ENCODE measurements around the gene SRSF8. TPM values are rescaled to one million over a fixed set of nuclear protein-coding genes. Genes with fewer than 3 reads are reported as not detected.

The SRSF8 gene
- total and polyA plus RNA-seq, 9 of the 15 experiments (the other 6 are each of a cell fraction or from before 2014, with no cell fraction given): 18.0 to 53.4 (median 27.9) TPM

DNA sequence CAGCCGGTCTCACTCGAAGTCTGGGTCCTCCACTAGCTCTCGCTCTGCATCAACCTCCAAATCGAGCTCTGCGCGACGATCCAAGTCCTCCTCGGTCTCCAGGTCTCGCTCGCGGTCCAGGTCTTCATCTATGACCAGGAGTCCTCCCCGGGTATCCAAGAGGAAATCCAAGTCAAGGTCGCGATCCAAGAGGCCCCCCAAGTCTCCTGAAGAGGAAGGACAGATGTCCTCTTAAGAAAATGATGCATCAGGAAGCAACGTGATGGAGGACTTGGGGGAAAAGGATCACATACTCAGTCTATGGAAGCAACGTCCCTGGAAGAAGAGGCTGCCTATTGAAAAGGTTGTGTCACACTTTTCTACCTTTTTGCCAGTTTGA lies 1.1 kb downstream of the SRSF8 start:
- Histone ChIP-seq H3K9ac (ENCODE audit: insufficient read depth in 1 of 2, low read depth in 2 of 2, low read length in 2 of 2) (peak overlapping the region; percentile 96 to 100), H2AFZ (ENCODE audit: low read depth, low read length) (peak overlapping the region; percentile 95), H3K9me1 (ENCODE audit: control insufficient read depth, insufficient read depth, low read length) (no peaks in the 10 kb centered on the region), H3K27me3 (ENCODE audit: control insufficient read depth in 2 of 2, insufficient read depth in 2 of 2, low read length in 2 of 2) (no peaks in the 10 kb centered on the region), H3K4me3 (peak overlapping the region; percentile 86), H3K36me3 (ENCODE audit: control insufficient read depth, insufficient read depth, low read length) (peaks cover 9% of the 10 kb centered on the region; the same call in 2 of the 3 replicates), H3K27ac (ENCODE audit: extremely low read depth, low read depth, low read length) (peak overlapping the region; percentile 94), H3K4me1 (replicated peaks in 1 of 2; ENCODE audit: control insufficient read depth in 2 of 2, insufficient read depth in 2 of 2, low read length in 2 of 2) (peaks cover 0 to 5% of the 10 kb centered on the region in 2 experiments; a peak in 3 of 5 replicates), H3K79me2 (ENCODE audit: control insufficient read depth, insufficient read depth, low read length) (peaks cover 38% of the 10 kb centered on the region), H3K9me3 (replicated peaks; ENCODE audit: control insufficient read depth, insufficient read depth, low read depth, low read length) (no peaks in the 10 kb centered on the region), H4K20me1 (replicated peaks; ENCODE audit: control insufficient read depth, insufficient read depth, low read length) (no peaks in the 10 kb centered on the region), H3K4me2 (ENCODE audit: insufficient read depth, low read length) (peak overlapping the region; percentile 97)
- TF ChIP-seq, protein P1, sequence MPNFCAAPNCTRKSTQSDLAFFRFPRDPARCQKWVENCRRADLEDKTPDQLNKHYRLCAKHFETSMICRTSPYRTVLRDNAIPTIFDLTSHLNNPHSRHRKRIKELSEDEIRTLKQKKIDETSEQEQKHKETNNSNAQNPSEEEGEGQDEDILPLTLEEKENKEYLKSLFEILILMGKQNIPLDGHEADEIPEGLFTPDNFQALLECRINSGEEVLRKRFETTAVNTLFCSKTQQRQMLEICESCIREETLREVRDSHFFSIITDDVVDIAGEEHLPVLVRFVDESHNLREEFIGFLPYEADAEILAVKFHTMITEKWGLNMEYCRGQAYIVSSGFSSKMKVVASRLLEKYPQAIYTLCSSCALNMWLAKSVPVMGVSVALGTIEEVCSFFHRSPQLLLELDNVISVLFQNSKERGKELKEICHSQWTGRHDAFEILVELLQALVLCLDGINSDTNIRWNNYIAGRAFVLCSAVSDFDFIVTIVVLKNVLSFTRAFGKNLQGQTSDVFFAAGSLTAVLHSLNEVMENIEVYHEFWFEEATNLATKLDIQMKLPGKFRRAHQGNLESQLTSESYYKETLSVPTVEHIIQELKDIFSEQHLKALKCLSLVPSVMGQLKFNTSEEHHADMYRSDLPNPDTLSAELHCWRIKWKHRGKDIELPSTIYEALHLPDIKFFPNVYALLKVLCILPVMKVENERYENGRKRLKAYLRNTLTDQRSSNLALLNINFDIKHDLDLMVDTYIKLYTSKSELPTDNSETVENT (CRISPR knock-in tag; IDR thresholded peaks at IDR 0.05): no peak
- TF ChIP-seq TAL1 (IDR thresholded peaks at IDR 0.05) (peak; percentile 8; the same call in 1 of the 2 replicates), ARHGAP35 (IDR thresholded peaks at IDR 0.05; ENCODE audit: partially characterized antibody) (no peak), NFRKB (IDR thresholded peaks at IDR 0.05; ENCODE audit: low read depth) (peak; percentile 0; the same call in 1 of the 2 replicates), CCAR2 (IDR thresholded peaks at IDR 0.05; ENCODE audit: low read depth, low read length) (no peak), PYGO2 (tag; IDR thresholded peaks at IDR 0.05) (0 out of 2 replicates have a peak, but pooled peaks have one; percentile 37), CCNT2 (IDR thresholded peaks at IDR 0.05; ENCODE audit: borderline replicate concordance, extremely low read depth, insufficient read length, low read depth, low read length) (no peak), TBP (optimal IDR thresholded peaks at IDR 0.05; ENCODE audit: low read depth, low read length) (peak; percentile 8), PML (IDR thresholded peaks at IDR 0.05; ENCODE audit: low read length) (peak; percentile 16; the same call in 1 of the 2 replicates), TAF7 (tag; IDR thresholded peaks at IDR 0.05) (peak; percentile 40; the same call in 1 of the 2 replicates)
- TF ChIP-seq, protein P2, sequence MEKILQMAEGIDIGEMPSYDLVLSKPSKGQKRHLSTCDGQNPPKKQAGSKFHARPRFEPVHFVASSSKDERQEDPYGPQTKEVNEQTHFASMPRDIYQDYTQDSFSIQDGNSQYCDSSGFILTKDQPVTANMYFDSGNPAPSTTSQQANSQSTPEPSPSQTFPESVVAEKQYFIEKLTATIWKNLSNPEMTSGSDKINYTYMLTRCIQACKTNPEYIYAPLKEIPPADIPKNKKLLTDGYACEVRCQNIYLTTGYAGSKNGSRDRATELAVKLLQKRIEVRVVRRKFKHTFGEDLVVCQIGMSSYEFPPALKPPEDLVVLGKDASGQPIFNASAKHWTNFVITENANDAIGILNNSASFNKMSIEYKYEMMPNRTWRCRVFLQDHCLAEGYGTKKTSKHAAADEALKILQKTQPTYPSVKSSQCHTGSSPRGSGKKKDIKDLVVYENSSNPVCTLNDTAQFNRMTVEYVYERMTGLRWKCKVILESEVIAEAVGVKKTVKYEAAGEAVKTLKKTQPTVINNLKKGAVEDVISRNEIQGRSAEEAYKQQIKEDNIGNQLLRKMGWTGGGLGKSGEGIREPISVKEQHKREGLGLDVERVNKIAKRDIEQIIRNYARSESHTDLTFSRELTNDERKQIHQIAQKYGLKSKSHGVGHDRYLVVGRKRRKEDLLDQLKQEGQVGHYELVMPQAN (IDR thresholded peaks at IDR 0.05; ENCODE audit: borderline replicate concordance): 0 out of 2 replicates have a peak, but pooled peaks have one; percentile 36
- TF ChIP-seq, protein P3, sequence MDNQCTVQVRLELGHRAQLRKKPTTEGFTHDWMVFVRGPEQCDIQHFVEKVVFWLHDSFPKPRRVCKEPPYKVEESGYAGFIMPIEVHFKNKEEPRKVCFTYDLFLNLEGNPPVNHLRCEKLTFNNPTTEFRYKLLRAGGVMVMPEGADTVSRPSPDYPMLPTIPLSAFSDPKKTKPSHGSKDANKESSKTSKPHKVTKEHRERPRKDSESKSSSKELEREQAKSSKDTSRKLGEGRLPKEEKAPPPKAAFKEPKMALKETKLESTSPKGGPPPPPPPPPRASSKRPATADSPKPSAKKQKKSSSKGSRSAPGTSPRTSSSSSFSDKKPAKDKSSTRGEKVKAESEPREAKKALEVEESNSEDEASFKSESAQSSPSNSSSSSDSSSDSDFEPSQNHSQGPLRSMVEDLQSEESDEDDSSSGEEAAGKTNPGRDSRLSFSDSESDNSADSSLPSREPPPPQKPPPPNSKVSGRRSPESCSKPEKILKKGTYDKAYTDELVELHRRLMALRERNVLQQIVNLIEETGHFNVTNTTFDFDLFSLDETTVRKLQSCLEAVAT (IDR thresholded peaks at IDR 0.05): peak in 1 of 2 experiments; percentile 50; a peak in 1 of 4 replicates
- in situ Hi-C loops (cut with MboI): no loop called here
- BruUV-seq (replicated peaks): no TSS peak
- ATAC-seq (peak; percentile 39), DNase-seq (ENCODE audit: extremely low read depth in 1 of 4, low spot score in 3 of 4) (peak in 1 of 4 experiments; percentile 68), FAIRE-seq (peak; percentile 44)
- ChIA-PET POLR2A (interaction anchor here (0.6 to 3.7 kb wide), 21 partner anchors 10 to 162 kb away, joined by 3 to 29 read pairs (median 5); partner anchors contain the start of gene ENDOD1), CTCF (ENCODE audit: low intra/inter-chr PET ratio) (no interaction called here)
- 1% methylated on average over 14 of the region's 16 CpGs for WGBS (ENCODE audit: insufficient coverage, low coverage, missing lambda C conversion rate)
- intact Hi-C loops (cut with micrococcal nuclease): loop anchor here (2.0 to 10.0 kb wide), 6 partner anchors 21 to 697 kb away; partner anchors contain the start of genes CWC15, ENDOD1, KDM4D and SESN3
